ENCODE results near the gene KLF6.
A peak's percentile ranks its signal among the peaks of the same experiment; 100 is the strongest.

KLF6 gene

DNA sequence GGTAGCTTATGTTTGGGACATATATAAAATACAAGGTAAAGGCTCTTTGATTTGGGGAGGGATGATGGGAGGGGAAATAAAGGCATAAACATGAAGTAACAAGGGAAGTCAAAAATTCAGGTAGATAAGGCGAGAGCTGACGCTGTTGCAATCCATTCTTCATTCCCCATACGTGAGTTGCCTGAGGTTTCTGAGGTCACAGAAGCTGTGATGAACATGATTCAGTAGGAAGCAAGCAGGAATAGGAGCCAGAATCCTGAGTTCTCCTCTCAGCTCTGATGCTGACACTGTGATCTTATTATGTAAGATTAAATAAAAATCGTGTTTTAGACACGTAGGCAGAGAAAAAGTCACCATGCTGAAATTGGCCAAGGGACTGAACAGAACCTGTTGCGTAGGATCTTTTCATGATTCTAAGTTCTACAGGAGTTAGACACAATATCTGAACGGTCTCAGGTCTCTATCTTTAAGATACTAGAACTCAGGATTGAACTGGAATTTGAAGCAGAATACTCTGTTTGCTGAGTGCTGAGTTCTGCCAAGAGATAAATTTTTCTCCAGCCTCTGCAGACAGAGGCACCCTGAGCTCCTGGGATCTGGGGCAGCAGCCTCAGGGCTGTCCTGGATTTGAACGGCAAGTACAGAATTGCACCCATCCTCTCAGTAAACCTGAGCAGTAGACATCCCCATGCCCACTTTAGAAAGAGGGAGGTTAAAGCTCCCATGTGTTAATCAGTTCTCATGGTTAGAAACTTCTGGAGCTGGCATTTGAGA lies 21.0 kb downstream of the KLF6 start:
- H3K27me3 Mint-ChIP-seq, result no peaks in the 10 kb centered on the region
- no peak overlapping the region for H3K27ac Mint-ChIP-seq
- ATAC-seq, result no peak
- DNase-seq, result no peak
- no peak overlapping the region for H3K4me3 Mint-ChIP-seq
- peaks cover 4% of the 10 kb centered on the region for H3K36me3 Mint-ChIP-seq (ENCODE audit: low read depth)
- peaks cover 70% of the 10 kb centered on the region for H3K4me1 Mint-ChIP-seq
- H3K9me3 Mint-ChIP-seq, result no peaks in the 10 kb centered on the region

DNA sequence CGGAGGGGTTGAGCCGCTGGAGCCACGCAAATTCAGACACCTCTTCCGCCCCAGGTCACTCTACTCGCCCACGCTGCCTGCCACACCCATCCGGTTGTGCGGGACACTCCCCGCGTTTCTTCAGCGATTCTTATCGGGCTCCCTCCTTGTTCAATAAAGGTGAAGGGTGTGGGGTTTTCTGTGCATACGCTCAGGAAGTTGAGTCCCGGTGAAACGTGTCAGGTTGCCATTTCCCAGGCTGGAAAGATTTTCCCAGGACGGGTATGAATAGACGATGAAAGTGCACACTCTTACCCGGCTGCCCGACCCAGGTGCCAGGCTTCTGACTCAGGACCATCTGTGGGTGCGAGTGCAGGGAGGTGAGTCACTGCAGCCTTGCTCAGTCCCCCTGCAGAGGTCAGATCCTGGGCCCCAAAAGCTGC lies 22.0 kb downstream of the KLF6 start:
- Mint-ChIP-seq H3K27ac (peak overlapping the region; percentile 44), H3K36me3 (ENCODE audit: low read depth) (peaks cover 4% of the 10 kb centered on the region), H3K27me3 (no peaks in the 10 kb centered on the region), H3K9me3 (no peaks in the 10 kb centered on the region), H3K4me3 (no peak overlapping the region), H3K4me1 (peaks cover 80% of the 10 kb centered on the region)
- DNase-seq, result no peak
- ATAC-seq, result peak; percentile 54

DNA sequence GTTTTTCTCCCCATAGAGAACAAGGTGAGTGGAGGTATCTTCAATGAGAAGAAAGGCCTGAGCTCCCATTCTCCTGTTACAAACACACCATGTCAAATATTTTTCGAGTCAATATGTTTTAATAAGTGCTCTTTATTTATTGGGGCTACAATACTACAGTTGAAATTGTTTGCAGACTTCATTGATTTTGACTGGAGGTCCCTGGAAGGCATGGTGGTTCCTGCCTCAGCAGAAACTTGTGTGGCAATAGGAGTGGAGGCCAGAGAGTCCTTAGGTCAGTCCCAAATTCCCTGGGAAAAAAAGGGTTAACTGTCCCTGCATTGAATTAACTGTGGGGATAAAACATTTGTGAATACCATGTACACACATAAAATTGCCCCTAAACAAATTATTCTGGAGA lies 22.7 kb downstream of the KLF6 start:
- Mint-ChIP-seq H3K4me1 (peaks cover 88% of the 10 kb centered on the region), H3K27ac (peak overlapping the region; percentile 55)

DNA sequence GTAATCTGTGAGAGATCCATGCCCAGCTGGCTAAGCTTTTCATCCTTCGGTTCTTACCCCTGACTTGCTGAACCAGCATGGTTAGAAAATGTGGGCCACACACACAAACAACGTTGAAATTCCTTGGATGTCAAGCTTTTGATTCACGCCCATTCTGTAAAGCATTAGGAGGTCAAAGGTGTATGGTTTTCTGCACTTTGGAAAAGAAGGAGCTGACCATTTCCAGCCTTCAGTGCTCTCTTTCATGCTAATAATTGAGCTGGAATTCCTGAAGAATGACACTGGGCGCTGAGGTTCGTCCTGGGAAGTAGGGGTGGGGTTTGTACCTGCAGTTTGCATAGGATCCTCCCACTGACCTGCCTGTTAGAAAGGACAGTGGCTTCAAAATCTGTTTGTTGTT lies 23.1 kb downstream of the KLF6 start:
- H3K4me3 Mint-ChIP-seq, result no peak overlapping the region
- no peaks in the 10 kb centered on the region for H3K9me3 Mint-ChIP-seq
- H3K4me1 Mint-ChIP-seq, result peaks cover 92% of the 10 kb centered on the region
- no peaks in the 10 kb centered on the region for H3K27me3 Mint-ChIP-seq
- H3K36me3 Mint-ChIP-seq (ENCODE audit: low read depth), result peaks cover 4% of the 10 kb centered on the region
- peak overlapping the region; percentile 55 for H3K27ac Mint-ChIP-seq
- ATAC-seq (no peak), DNase-seq (no peak)

More for the DNA sequence above, 22.7 kb downstream of the KLF6 start:
- no peak overlapping the region for H3K4me3 Mint-ChIP-seq
- H3K36me3 Mint-ChIP-seq (ENCODE audit: low read depth), result peaks cover 4% of the 10 kb centered on the region
- no peak for ATAC-seq
- H3K27me3 Mint-ChIP-seq, result no peaks in the 10 kb centered on the region
- H3K9me3 Mint-ChIP-seq, result no peaks in the 10 kb centered on the region
- no peak for DNase-seq

DNA sequence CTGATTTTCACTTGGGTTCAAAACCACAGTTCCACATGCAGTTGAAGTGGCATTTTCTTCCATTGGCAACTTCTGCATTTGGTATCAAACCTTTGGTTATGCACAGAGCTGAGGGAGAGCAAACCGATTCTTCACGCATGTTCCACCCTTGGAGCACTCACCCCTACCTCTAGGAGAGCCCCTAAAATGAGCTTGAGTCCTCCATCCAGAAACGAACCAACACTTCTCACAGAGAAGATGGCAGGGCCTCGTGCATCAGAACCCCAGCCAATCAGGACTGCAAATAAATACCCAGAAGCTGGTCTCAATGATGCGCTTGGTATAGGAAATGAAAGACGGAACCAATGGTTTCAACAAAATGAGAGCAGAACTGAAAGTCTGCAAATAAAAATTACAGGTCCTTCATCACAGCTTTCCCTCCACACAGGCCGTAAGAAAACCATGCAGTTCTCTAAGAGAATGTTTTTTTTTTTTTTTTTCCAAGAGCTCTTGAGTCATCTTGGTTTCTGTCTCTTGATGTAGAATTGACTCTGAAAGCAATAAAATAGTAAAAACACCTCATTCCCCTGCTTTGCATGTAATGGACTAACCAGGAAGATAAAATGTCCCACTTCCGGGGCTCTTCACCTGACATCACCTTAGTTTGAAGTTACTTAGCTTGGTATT lies 23.9 kb downstream of the KLF6 start:
- Mint-ChIP-seq H3K4me1 (peaks cover 98% of the 10 kb centered on the region), H3K36me3 (ENCODE audit: low read depth) (peaks cover 4% of the 10 kb centered on the region), H3K4me3 (peak overlapping the region; percentile 6), H3K9me3 (no peaks in the 10 kb centered on the region), H3K27me3 (no peaks in the 10 kb centered on the region), H3K27ac (peak overlapping the region; percentile 88)
- ATAC-seq (peak; percentile 21), DNase-seq (no peak)

DNA sequence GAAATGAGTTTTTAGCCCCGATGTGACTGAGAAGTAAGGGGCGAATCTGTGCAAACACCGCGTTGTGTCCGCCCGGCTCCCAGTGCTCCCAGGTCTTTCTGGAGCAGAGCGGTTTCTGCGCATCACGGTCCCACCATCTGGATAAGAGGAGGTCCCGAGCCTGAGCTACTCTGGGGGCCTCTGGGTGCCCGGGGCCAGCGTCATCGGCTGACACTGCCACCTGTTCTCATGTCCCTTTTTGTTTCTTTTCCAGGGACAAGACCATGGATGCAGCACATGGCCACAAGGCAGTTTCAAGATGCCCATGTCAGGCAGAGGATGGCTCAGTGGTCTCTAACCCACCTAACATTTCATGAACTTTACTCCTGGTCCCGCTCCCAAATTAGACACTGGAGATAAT lies 24.9 kb downstream of the KLF6 start:
- DNase-seq, result no peak
- ATAC-seq, result no peak
- Mint-ChIP-seq H3K36me3 (ENCODE audit: low read depth) (peaks cover 4% of the 10 kb centered on the region), H3K4me3 (no peak overlapping the region), H3K9me3 (no peaks in the 10 kb centered on the region), H3K27me3 (no peaks in the 10 kb centered on the region), H3K27ac (no peak overlapping the region), H3K4me1 (peaks cover 98% of the 10 kb centered on the region)

DNA sequence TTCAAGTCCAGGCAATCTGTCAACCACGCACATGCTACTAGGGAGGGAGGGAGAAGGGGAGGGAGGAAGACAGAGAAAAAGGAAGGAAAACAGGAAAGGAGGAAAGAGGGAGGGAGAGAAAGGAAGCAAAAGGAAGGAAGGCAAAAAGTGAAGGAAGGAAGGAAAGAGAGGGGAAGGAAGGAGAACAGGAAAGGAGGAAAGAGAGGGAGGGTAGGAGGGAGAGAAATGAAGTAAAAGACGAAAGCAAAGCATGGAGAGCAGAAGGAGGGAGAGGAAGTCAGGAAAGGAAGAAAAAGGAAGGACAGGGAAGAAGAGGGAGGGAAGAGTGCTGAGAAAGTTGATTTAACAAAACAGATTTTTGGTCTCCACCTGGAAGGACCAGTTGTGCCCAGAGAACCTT lies 25.6 kb downstream of the KLF6 start:
- Mint-ChIP-seq H3K9me3 (no peaks in the 10 kb centered on the region), H3K27me3 (no peaks in the 10 kb centered on the region), H3K27ac (peak overlapping the region; percentile 59), H3K4me1 (peaks cover 97% of the 10 kb centered on the region), H3K36me3 (ENCODE audit: low read depth) (peaks cover 4% of the 10 kb centered on the region), H3K4me3 (no peak overlapping the region)
- DNase-seq (no peak), ATAC-seq (no peak)

DNA sequence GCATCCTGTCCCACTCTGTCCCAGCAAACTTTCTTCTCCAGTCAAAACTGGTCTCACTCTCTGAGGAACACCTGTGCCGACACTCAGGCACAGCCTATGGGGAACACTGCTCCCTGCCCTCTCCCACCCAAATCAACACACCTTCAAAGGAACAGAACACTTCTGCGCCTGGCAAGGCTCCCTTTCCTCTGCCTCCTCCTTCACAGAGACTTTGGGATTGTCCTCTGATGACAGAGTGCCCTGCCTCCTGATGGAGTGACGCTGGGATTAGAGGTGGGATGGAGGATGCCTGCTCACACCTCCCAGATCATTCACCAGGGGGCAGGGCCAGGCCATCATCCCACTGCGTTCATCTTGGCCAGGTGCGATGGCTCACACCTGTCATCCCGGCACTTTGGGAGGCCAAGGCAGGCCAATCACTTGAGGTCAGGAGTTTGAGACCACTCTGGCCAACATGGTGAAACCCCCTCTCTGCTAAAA lies 26.5 kb downstream of the KLF6 start:
- Mint-ChIP-seq H3K36me3 (ENCODE audit: low read depth) (peaks cover 4% of the 10 kb centered on the region), H3K4me3 (peak overlapping the region; percentile 68), H3K4me1 (peaks cover 88% of the 10 kb centered on the region), H3K9me3 (no peaks in the 10 kb centered on the region), H3K27me3 (no peaks in the 10 kb centered on the region), H3K27ac (peak overlapping the region; percentile 97)
- ATAC-seq (no peak), DNase-seq (no peak)

DNA sequence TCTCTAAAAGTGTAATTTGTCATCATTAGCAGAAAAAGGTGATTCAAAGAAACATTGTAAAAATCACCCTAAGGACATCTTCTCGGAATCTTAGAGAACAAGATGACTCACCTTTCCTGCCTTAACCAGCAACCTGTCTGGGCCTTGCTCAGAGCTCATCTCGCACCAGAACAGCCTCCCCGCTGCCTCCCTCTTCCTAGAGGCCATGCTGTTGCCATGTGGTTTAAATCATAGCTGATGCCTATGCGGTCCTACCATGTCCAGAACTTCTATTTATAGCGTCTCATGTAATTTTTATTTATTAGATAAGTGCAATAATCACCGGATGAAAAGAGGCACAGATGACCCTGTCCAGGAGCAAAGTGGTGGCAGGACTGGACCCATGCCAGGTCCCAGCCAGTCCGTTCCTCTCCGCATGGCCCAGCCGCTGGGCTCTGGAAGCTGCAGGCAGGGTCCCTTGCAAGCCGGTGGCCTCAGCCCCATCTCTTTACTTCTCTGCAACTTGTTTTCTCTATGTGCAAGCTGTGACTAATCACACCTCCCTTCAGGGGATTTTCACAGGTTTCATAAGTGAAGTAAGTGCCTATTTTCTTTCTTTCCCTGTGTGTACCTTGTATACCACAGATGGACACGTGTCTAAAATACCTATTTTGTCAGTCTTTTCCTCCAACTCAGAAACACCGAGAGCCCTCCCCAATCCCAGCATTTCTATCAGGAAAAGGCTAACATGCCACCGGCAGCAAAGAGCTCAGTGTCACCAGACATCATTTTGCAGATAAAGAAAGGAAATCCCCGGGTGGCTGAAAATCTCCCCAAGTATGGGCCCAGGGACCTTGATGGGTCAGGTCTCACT lies 27.1 kb downstream of the KLF6 start:
- Mint-ChIP-seq H3K36me3 (ENCODE audit: low read depth) (peaks cover 4% of the 10 kb centered on the region), H3K4me1 (peaks cover 83% of the 10 kb centered on the region), H3K4me3 (peak overlapping the region; percentile 68), H3K27me3 (no peaks in the 10 kb centered on the region), H3K9me3 (no peaks in the 10 kb centered on the region), H3K27ac (peak overlapping the region; percentile 97)
- DNase-seq (peak; percentile 60), ATAC-seq (peak; percentile 88)

DNA sequence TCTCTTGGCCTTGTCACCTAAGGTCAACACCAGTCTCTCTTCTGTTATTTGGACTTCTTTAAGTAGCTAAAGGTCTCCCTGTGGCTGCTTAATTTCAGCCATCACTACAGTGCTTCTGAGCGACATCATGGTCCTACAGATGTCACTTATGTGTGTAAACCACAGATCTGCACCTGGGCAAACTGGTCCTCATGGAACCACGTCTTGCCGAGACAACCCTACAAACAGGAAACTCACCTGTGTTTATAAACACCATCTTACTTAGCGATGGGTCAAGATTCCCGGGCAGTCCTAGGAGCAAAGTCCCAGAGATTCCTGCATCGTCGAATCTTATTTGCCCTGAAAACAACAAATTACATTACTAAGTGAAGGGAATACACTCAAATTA lies 27.8 kb downstream of the KLF6 start:
- Mint-ChIP-seq H3K9me3 (no peaks in the 10 kb centered on the region), H3K27me3 (no peaks in the 10 kb centered on the region), H3K27ac (peak overlapping the region; percentile 97), H3K4me3 (peak overlapping the region; percentile 68), H3K36me3 (ENCODE audit: low read depth) (peaks cover 4% of the 10 kb centered on the region), H3K4me1 (peaks cover 77% of the 10 kb centered on the region)
- DNase-seq (no peak), ATAC-seq (peak; percentile 11)

DNA sequence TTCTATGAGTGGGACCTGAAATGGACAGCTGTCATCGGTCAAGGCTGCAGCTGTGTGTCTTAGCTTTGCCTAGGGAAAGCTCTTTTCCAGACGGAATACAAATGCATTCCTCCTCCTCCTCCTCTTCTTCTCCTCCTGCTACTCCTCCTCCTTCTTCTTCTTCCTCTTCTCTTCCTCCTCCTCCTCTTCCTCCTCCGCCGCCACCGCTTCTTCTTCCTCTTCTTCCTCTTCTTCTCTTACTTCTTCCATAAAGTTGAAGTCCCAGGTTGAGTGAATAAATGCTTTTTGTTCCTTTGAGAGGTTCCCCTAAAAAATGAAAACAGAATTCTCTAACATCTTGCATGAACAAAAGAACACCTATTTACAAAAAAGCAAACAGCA lies 28.7 kb downstream of the KLF6 start:
- Mint-ChIP-seq H3K36me3 (ENCODE audit: low read depth) (peaks cover 4% of the 10 kb centered on the region), H3K4me3 (no peak overlapping the region), H3K27me3 (no peaks in the 10 kb centered on the region), H3K4me1 (peaks cover 68% of the 10 kb centered on the region), H3K9me3 (no peaks in the 10 kb centered on the region), H3K27ac (peak overlapping the region; percentile 39)
- ATAC-seq (no peak), DNase-seq (no peak)

DNA sequence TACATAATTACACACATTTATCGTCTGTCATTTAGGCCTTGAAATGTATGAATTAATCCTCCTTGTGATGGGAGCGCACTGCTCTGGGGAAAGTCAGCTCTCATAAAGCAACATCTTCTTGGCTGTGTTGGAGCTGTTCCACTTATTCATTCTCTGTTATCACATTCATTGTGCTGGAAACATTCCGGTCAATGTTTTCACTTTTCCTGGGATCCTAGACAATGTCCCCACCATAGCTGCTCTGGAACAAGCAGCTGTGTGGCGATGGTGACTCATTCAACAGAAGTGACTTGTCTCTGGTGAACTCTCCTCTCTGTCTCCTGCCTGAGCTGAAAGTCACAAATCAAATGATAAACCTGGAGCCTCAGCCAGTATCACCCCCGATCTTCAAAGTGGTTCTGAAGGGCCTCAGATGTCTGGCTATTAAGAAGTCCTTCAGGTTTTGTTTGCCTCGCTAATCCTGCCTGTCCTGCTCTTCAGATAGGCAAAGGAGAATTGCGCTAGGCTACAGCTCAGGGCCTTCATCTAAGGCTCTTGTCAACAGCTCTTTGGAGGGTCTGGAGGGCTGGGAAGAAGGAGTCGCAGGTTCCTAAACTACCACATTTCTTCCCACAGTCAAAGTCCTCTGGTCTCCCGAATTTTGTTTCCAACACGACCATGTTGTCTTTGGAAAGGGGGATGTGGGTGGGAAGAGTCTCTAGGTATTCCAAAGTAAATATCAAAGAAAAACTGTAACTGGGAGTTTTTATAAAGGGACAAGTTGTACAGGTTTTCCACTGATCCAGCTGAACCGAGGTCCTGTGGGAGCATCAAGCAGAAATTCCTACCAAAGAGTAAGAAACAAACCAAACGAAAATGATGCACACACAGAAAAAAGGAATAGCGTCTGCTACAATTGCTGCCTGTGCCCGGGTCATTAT lies 29.3 kb downstream of the KLF6 start:
- ATAC-seq (no peak), DNase-seq (no peak)
- no peak overlapping the region for H3K4me3 Mint-ChIP-seq
- H3K27ac Mint-ChIP-seq, result no peak overlapping the region
- no peaks in the 10 kb centered on the region for H3K9me3 Mint-ChIP-seq
- no peaks in the 10 kb centered on the region for H3K27me3 Mint-ChIP-seq
- peaks cover 61% of the 10 kb centered on the region for H3K4me1 Mint-ChIP-seq
- H3K36me3 Mint-ChIP-seq (ENCODE audit: low read depth), result peaks cover under 1% of the 10 kb centered on the region

DNA sequence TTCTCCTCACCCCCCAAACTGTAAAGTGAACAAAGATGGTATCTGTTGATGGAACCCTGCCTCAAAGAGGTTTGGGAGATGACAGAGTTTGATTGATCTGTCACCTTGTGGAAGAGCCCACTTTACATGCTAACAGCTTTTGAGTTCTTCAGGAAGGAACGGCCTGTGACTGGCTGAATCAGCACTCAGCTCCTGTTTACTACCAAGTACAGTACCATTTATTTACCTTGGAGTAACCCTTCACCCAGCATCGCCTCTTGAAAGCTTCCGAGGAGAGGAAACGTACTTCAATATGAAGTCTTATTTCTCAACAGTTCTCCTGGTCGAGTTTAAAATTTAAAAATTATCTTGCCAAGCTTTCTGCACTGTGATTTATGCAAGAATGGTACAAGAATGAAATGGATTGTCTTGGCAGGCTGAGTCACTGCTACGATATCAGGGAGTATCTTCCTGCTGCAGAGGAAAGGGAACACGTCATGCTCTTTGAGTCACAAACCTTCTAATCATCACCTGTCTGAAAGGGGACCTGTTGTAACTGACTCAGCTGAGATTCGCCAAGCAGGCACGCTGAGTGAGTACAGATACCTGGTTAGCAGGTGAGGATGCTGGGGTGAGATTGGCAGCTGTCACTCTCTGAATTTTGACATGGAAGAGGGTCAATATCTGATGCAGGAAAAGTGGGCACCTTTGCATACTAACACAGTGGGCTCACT lies 30.1 kb downstream of the KLF6 start:
- no peaks in the 10 kb centered on the region for H3K27me3 Mint-ChIP-seq
- H3K4me1 Mint-ChIP-seq, result peaks cover 54% of the 10 kb centered on the region
- ATAC-seq (no peak), DNase-seq (no peak)
- no peaks in the 10 kb centered on the region for H3K36me3 Mint-ChIP-seq (ENCODE audit: low read depth)
- no peak overlapping the region for H3K27ac Mint-ChIP-seq
- H3K9me3 Mint-ChIP-seq, result no peaks in the 10 kb centered on the region
- H3K4me3 Mint-ChIP-seq, result no peak overlapping the region

All from activated naive CD8-positive, alpha-beta T cell treated with anti-CD3 and anti-CD28 coated beads, Interleukin-2, amount 50 U/mL, for 24 hours (primary cell).